Measurements from ENCODE around the gene CCSAP. TPM values are rescaled to one million over a fixed set of nuclear protein-coding genes. Genes with fewer than 3 reads are reported as not detected.

The CCSAP gene
- total RNA-seq, 4 donors from 2014 or later: 0.51 to 14.2 (median 4.3) TPM

DNA sequence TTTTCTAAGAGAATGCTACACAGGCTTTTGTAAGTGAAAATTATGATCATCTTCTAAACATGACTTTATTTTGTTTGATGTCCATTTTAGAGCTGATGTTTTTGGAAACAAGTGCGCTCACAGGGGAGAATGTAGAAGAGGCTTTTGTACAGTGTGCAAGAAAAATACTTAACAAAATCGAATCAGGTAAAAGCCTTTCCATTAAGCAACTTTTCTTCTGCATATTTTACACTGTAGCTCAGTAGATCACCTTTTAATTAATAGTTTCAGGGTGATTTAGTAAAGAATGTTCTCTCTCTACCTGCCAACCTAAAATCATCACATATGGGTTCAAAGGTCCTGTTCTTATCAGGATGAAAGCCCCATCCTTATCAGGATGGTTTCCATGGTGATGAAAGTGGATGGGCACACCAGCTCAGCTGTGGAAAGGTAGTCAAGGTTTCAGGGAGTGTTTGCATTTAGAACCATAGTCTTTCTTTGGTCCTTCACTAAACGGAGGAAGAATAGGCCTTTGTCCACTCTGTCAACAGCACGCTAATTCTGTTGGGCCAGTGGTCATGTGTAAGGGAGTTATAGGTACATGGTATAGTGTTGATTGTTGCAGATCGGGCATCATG, 43.9 kb downstream of the CCSAP start:
- TF ChIP-seq, protein P1, sequence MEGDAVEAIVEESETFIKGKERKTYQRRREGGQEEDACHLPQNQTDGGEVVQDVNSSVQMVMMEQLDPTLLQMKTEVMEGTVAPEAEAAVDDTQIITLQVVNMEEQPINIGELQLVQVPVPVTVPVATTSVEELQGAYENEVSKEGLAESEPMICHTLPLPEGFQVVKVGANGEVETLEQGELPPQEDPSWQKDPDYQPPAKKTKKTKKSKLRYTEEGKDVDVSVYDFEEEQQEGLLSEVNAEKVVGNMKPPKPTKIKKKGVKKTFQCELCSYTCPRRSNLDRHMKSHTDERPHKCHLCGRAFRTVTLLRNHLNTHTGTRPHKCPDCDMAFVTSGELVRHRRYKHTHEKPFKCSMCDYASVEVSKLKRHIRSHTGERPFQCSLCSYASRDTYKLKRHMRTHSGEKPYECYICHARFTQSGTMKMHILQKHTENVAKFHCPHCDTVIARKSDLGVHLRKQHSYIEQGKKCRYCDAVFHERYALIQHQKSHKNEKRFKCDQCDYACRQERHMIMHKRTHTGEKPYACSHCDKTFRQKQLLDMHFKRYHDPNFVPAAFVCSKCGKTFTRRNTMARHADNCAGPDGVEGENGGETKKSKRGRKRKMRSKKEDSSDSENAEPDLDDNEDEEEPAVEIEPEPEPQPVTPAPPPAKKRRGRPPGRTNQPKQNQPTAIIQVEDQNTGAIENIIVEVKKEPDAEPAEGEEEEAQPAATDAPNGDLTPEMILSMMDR (IDR thresholded peaks at IDR 0.05): no peak
- TF ChIP-seq POLR2A (IDR thresholded peaks at IDR 0.05): no peak
- no peak overlapping the region for H3K27ac ChIP-seq
- DNase-seq: no peak
- H3K9me3 ChIP-seq: no peaks in the 10 kb centered on the region
- H3K4me1 ChIP-seq: no peaks in the 10 kb centered on the region
- H3K27me3 ChIP-seq: no peaks in the 10 kb centered on the region
- no peaks in the 10 kb centered on the region for H3K36me3 ChIP-seq
- H3K4me3 ChIP-seq: no peak overlapping the region
- intact Hi-C loops (cut with DNase I; ENCODE audit: low total_unique reads): no loop called here

GRCh38 chr1:229298420-229298819, 44.4 kb downstream of the CCSAP start:
- intact Hi-C loops (cut with DNase I; ENCODE audit: low total_unique reads): no loop called here
- TF ChIP-seq POLR2A (IDR thresholded peaks at IDR 0.05): no peak
- Histone ChIP-seq H3K36me3 (no peaks in the 10 kb centered on the region), H3K4me3 (no peak overlapping the region), H3K4me1 (no peaks in the 10 kb centered on the region), H3K27ac (no peak overlapping the region), H3K27me3 (no peaks in the 10 kb centered on the region), H3K9me3 (no peaks in the 10 kb centered on the region)
- DNase-seq: no peak

DNA sequence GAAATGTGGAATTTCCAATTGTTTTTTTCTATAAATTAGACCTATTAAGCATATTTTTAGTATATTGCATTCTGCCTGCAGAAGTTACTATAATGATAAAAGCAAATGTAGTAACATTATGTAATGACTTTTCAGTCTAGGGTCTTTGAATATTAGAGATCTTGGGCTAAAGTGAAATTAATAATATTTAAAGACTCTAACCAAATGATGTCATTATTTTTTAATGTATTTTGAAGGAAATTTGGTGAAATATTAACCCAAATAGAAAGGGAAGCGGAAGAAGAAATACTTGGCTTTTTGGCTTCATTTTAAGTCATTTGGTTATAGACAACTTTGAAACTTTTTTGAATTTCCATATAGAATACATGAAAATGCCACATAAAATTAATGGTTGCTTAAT, 45.1 kb downstream of the CCSAP start:
- Histone ChIP-seq H3K9me3 (no peaks in the 10 kb centered on the region), H3K27me3 (no peaks in the 10 kb centered on the region), H3K4me1 (no peaks in the 10 kb centered on the region), H3K36me3 (no peaks in the 10 kb centered on the region), H3K27ac (no peak overlapping the region), H3K4me3 (no peak overlapping the region)
- TF ChIP-seq, protein P1 (IDR thresholded peaks at IDR 0.05): no peak
- TF ChIP-seq POLR2A (IDR thresholded peaks at IDR 0.05): no peak
- intact Hi-C loops (cut with DNase I; ENCODE audit: low total_unique reads): no loop called here
- DNase-seq: no peak

DNA sequence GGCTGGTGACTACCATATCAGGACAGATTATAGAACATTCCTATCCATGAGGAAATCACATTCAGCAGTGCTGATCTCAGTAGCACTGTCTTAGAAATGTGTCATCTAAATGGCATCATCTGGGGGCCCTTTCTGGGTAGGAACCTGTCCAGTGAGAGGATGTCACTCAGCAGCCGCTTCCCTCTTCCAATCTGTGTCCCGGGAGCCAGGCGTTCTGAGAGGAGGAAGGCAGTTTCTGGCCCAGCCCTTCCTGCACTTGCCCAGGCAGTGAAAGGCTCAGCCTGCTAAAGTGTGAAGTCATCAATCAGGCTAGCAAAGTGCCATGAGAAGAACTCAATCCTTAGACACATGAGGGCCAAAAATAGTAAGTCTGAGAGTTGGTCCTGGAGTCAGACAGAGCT, 46.3 kb downstream of the CCSAP start:
- Histone ChIP-seq H3K4me3 (no peak overlapping the region), H3K9me3 (no peaks in the 10 kb centered on the region), H3K27ac (no peak overlapping the region), H3K4me1 (no peaks in the 10 kb centered on the region), H3K27me3 (no peaks in the 10 kb centered on the region), H3K36me3 (no peaks in the 10 kb centered on the region)
- DNase-seq: no peak
- intact Hi-C loops (cut with DNase I; ENCODE audit: low total_unique reads): no loop called here
- TF ChIP-seq, protein P1 (IDR thresholded peaks at IDR 0.05): no peak
- no peak for TF ChIP-seq POLR2A (IDR thresholded peaks at IDR 0.05)

GRCh38 chr1:229295745-229296144, 47.1 kb downstream of the CCSAP start:
- Histone ChIP-seq H3K4me1 (no peaks in the 10 kb centered on the region), H3K27me3 (no peaks in the 10 kb centered on the region), H3K9me3 (no peaks in the 10 kb centered on the region), H3K4me3 (no peak overlapping the region), H3K36me3 (no peaks in the 10 kb centered on the region), H3K27ac (no peak overlapping the region)
- TF ChIP-seq, protein P1 (IDR thresholded peaks at IDR 0.05): no peak
- no peak for TF ChIP-seq POLR2A (IDR thresholded peaks at IDR 0.05)
- intact Hi-C loops (cut with DNase I; ENCODE audit: low total_unique reads): no loop called here
- no peak for DNase-seq

Measured in uterus (tissue), 4 donors.